GM10266 (cell line): ENCODE measurements around the gene OSM.

Source experiments
- DNase-seq: peaks from one replicate; pipeline ENCODE4 v3.0.0; 2012; ENCODE audit errors: extremely low spot score
- CTCF ChIP-seq: IDR thresholded peaks from 2 replicates; pipeline ENCODE4 v1.5.1; 2012; ENCODE audit warnings: mild to moderate bottlenecking, low read depth; ENCODE audit not compliant: control insufficient read depth, insufficient read depth; ENCODE audit errors: missing control alignments

OSM gene

DNA sequence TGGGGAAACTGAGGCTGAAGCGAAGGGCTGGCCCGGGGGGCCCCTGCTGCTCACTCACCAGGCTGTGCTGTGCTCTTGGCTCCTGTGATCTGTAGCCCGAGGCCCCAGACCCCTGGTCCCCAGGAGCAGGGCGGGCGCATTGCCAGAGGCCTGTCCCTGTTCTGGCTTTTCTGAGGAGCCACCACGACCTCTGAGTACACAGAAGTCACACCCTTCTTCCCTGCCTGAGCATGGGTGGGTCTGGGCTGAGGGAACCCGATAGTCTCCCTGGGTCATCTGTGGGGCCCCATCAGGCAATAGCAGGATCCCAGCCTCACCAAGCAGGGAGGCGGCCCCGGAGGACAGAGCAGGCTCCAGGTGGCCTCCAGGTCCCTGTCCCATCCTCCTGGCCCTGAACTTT, 17.5 kb upstream of the OSM start:
- no peak for DNase-seq
- TF ChIP-seq CTCF, result no peak

GRCh38 chr22:30283342-30283741, 16.7 kb upstream of the OSM start:
- TF ChIP-seq CTCF, result no peak
- DNase-seq, result no peak

DNA sequence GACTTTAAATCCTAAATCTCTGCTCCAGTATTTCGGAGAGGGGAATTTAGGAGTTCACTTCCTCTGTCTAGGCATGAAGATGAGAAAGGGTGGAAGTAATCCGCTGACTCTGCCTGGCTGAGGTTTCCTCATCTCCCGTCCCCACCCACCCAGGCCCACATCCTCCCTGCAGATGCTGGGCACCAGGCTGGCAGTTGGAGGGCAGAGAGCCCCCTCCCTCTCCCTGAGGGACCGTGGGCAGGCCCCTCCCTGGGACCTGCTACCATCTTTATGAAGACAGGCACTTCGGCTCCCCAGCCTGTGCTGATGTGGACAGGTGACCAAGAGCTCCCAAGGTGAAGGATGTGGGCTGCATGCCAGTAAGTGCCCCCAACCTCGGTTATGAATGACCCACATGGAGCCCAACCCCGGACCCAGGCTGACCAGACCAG, 16.0 kb upstream of the OSM start:
- DNase-seq, result no peak
- TF ChIP-seq CTCF, result no peak

DNA sequence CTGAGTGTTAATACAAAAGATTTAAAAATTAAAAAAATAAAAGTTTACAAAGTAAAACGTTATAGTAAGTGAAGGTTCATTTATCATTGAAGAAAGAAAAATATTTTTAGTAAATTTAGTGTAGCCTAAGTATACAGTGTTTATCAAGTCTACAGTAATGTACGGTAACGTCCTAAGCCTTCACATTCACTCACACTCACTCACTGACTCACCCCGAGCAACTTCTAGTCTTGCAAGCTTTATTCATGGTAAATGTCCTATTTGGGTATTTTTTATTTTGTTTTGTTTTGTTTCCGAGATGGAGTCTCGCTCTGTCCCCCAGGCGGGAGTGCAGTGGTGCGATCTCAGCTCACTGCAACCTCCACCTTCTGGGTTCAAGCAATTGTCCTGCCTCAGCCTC, 13.9 kb upstream of the OSM start:
- no peak for DNase-seq
- no peak for TF ChIP-seq CTCF

GRCh38 chr22:30279932-30280331, 13.3 kb upstream of the OSM start:
- no peak for DNase-seq
- no peak for TF ChIP-seq CTCF

DNA sequence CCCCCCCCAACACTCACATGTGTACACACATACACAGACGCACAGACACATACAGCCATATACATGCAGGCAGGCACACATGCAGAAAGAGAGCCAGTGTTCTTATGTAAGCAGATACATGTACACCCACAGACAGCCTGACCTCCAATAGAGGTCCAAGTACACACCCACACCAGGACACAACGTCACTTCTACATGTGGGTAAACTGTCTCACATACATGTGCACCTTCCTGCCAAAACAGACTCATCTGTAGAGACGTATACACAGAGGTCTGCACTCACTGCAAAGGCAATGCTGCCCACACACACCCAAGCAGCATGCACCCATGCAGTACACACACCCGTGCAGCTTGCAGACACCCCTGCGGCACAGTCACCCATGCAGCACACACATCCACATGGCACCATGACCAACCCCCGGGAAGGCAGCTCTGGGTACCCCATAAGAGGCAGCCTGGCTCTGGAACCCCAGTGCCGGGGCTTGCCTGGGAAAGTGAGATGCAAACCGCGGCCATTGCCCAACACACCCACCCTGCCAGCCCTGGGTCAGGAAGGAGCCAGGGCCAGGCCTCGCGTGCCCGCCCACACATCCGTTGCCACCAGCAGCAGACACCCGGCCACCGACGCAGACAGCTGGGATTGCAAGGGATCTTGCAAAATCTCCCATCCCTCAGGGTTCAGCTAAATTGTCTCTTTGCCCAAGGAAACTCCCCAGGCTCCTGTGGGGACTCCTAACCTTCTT, 12.6 kb upstream of the OSM start:
- no peak for TF ChIP-seq CTCF
- DNase-seq, result no peak

- no peak for TF ChIP-seq CTCF
- DNase-seq, result no peak
Measured at GRCh38 chr22:30277547-30278344, 11.1 kb upstream of the OSM start.
